Stimulated activated CD8-positive, alpha-beta memory T cell treated with anti-CD3 and anti-CD28 coated beads, Interleukin-15, amount 100 ng/mL, for 1 hour (primary cell): ENCODE measurements around the gene DDX51.
"Not testable (repeated sequence)": the region's sequence is repeated elsewhere in the genome, so short reads cannot be mapped to it uniquely, and the experiment has no call there.

Experiments used
- DNase-seq: peaks from one replicate; pipeline ENCODE4 v3.0.0-alpha.2; 2020; ENCODE audit warnings: low read depth

Gene DDX51

GRCh38 chr12:132154941-132155770 is 11.0 kb upstream of the DDX51 start:
- DNase-seq, result no peak

GRCh38 chr12:132154341-132154761 is 10.2 kb upstream of the DDX51 start:
- DNase-seq, result no peak

GRCh38 chr12:132153501-132154340 is 9.6 kb upstream of the DDX51 start:
- peak; percentile 38 for DNase-seq

DNA sequence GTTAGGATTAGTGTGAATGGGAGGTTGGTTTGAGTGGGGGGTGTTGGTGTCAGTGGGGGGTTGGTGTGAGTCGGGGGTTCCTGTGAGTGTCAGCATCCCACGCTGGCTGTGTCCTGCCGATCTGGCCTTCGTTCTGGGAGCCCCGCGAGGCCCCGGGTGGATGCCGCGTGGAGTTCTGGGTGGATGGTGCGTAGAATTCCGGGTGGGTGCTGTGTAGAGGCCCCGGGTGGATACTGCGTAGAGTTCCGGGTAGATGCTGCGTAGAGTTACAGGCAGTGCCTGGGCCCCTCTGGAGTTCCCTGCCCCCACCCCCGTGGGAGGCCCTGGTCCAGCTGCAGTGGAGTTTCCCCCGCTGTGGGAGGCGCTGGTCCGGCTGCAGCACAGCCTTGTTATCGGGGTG is 8.8 kb upstream of the DDX51 start:
- no peak for DNase-seq

DNA sequence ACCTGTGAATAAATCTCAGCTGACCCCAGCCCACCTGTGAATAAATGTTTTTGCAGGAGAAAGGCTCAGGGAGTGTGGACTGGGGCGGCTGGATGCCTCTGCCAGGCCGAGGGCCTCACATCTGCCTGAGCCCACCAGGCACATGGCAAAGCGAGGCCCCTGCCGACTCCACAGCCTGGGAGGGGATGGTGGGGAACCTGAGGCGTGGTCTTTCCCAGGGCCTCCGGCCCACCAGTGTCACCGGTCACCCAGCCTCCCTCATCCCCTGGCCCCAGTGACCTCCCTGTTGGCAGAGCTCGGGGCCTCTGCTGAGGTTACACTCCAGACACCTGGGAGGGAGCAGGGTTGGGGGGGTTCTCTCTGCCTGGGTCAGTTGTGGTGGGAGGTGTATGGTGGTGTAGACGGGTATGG is 8.3 kb upstream of the DDX51 start:
- no peak for DNase-seq

GRCh38 chr12:132151766-132152410 is 7.8 kb upstream of the DDX51 start:
- DNase-seq, result no peak

DNA sequence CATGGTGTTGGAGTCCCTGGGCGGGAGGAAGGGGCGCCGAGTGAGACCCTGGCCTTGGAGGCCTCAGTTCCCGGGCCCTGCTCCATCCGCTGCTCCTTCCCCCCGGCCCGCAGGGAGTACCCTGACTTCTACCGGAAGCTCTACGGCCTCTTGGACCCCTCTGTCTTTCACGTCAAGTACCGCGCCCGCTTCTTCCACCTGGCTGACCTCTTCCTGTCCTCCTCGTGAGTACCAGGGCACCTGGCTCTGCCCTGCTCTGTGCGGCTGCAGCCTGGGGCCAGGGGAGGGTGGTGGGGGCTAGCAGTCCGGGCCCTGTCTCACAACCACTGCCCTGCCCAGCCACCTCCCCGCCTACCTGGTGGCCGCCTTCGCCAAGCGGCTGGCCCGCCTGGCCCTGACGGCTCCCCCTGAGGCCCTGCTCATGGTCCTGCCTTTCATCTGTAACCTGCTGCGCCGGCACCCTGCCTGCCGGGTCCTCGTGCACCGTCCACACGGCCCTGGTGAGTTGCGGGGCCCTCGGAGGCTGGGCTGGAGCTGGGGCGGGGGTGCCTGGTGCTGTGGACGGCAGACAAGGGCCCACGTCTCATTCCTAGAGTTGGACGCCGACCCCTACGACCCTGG is 7.1 kb upstream of the DDX51 start:
- no peak for DNase-seq

DNA sequence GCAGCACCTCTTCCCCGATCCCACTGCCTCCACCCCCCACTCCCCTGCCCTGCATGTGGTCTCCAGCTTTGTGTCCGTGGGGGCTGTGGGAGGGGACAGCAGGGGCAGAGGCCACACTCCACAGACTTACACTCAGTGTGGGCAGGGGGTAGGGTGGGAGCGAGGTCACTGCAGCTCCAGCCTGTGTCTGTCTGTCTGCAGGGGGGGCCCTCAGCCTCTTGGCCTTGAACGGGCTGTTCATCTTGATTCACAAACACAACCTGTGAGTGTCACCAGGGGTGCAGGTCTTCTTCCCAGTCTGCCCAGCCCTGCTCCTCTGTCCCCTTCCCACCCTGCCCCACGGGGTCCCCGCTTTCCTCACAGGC is 6.6 kb upstream of the DDX51 start:
- no peak for DNase-seq

DNA sequence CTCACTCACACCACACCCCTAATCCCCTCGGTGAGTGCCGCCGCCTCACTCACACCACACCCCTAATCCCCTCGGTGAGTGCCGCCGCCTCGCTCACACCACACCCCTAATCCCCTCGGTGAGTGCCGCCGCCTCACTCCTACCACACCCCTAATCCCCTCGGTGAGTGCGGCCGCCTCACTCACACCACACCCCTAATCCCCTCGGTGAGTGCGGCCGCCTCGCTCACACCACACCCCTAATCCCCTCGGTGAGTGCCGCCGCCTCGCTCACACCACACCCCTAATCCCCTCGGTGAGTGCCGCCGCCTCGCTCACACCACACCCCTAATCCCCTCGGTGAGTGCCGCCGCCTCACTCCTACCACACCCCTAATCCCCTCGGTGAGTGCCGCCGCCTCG is 5.4 kb upstream of the DDX51 start:
- not testable (repeated sequence) for DNase-seq

DNA sequence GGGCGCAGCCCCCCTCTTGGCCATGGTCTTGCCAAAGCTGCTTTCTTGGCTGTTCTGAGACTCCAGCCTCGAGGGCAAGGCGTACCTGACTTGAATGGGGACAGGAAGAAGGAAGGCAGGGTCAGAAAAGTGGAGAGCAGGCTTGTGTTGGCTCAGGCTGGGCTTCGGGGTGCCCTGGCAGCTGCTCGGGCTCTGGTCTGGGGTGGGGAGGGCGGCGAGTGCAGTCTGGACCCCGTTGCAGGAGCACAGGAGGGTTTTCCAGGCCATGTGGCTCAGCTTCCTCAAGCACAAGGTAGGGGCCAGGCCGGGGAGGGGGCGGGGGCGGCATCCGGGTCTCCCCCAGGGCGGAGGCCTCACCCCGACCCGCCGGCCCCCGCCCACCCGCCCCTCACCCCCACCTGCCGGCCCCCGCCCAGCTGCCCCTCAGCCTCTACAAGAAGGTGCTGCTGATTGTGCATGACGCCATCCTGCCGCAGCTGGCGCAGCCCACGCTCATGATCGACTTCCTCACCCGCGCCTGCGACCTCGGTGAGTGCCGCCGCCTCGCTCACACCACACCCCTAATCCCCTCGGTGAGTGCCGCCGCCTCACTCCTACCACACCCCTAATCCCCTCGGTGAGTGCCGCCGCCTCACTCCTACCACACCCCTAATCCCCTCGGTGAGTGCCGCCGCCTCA is 4.4 kb upstream of the DDX51 start:
- DNase-seq, result no peak

- no peak for DNase-seq
These were observed 3.6 kb upstream of the DDX51 start for GRCh38 chr12:132147423-132148367.

- DNase-seq, result no peak
These were observed 2.8 kb upstream of the DDX51 start for GRCh38 chr12:132146772-132147422.

- no peak for DNase-seq
These were observed 2.0 kb upstream of the DDX51 start for GRCh38 chr12:132146098-132146497.

- no peak for DNase-seq
These were observed 1.2 kb upstream of the DDX51 start for GRCh38 chr12:132145334-132145733.

GRCh38 chr12:132144810-132145168 is 670 bp upstream of the DDX51 start:
- no peak for DNase-seq

- DNase-seq, result no peak
These were observed 615 bp downstream of the DDX51 start for GRCh38 chr12:132143336-132144071.

GRCh38 chr12:132142679-132143335 is 1.3 kb downstream of the DDX51 start:
- no peak for DNase-seq

GRCh38 chr12:132141976-132142678 is 2.0 kb downstream of the DDX51 start:
- DNase-seq, result no peak
